Fibroblast of villous mesenchyme (primary cell): Measurements from ENCODE around the gene PALM. TPM values are rescaled to one million over a fixed set of nuclear protein-coding genes. Genes with fewer than 3 reads are reported as not detected.

ENCODE experiments used
- DNase-seq: peaks from one replicate; pipeline ENCODE4 v3.0.0-alpha.2; 2010; ENCODE audit warnings: low read depth
- H3K4me3 ChIP-seq: 2 replicates; pipeline ENCODE4 v1.5.1; 2011; ENCODE audit warnings: low read depth, mild to moderate bottlenecking, low read length
- total RNA-seq: library from RNA; depleted of rRNA; stranded (reverse); fragments of >200 nt; gene quantifications from 2 replicates; pipeline ENCODE4 v1.2.3, GENCODE V29; 2012
- TF ChIP-seq, protein P1 (sequence below): IDR thresholded peaks from 2 replicates; pipeline ENCODE4 v1.5.1; 2012; ENCODE audit warnings: low read depth, mild to moderate bottlenecking, low read length; ENCODE audit not compliant: insufficient read depth

PALM gene
- total RNA-seq, 1 donor, result 1.7 TPM

DNA sequence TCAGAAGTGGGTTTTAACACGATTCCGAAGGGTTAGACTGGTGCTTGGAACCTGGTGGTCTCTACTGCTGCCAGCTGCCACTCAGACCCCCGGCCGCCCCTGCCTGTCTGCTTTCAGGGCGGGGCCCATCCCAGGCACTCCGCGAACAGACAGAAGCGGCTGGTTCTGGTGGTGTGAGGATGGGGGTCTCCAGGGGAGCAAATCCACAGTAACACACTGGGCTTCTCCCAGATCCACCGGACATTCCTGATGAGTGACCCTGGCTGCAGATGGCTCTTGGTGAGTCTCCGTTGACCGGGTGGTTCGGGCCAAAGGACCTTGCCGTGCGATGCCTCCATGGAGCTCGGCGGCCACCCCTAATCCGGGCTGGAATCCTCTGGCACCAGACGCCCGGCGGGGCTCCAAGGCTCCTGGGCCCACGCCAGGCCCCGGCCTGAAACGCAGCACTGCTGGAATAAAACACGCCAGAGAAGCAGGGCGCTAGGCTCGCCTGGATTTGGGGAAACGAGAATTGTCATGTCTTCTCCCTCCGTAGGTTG, 86.4 kb downstream of the PALM start:
- no peak for DNase-seq
- no peak overlapping the region for H3K4me3 ChIP-seq
- TF ChIP-seq, protein P1, sequence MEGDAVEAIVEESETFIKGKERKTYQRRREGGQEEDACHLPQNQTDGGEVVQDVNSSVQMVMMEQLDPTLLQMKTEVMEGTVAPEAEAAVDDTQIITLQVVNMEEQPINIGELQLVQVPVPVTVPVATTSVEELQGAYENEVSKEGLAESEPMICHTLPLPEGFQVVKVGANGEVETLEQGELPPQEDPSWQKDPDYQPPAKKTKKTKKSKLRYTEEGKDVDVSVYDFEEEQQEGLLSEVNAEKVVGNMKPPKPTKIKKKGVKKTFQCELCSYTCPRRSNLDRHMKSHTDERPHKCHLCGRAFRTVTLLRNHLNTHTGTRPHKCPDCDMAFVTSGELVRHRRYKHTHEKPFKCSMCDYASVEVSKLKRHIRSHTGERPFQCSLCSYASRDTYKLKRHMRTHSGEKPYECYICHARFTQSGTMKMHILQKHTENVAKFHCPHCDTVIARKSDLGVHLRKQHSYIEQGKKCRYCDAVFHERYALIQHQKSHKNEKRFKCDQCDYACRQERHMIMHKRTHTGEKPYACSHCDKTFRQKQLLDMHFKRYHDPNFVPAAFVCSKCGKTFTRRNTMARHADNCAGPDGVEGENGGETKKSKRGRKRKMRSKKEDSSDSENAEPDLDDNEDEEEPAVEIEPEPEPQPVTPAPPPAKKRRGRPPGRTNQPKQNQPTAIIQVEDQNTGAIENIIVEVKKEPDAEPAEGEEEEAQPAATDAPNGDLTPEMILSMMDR, result no peak

DNA sequence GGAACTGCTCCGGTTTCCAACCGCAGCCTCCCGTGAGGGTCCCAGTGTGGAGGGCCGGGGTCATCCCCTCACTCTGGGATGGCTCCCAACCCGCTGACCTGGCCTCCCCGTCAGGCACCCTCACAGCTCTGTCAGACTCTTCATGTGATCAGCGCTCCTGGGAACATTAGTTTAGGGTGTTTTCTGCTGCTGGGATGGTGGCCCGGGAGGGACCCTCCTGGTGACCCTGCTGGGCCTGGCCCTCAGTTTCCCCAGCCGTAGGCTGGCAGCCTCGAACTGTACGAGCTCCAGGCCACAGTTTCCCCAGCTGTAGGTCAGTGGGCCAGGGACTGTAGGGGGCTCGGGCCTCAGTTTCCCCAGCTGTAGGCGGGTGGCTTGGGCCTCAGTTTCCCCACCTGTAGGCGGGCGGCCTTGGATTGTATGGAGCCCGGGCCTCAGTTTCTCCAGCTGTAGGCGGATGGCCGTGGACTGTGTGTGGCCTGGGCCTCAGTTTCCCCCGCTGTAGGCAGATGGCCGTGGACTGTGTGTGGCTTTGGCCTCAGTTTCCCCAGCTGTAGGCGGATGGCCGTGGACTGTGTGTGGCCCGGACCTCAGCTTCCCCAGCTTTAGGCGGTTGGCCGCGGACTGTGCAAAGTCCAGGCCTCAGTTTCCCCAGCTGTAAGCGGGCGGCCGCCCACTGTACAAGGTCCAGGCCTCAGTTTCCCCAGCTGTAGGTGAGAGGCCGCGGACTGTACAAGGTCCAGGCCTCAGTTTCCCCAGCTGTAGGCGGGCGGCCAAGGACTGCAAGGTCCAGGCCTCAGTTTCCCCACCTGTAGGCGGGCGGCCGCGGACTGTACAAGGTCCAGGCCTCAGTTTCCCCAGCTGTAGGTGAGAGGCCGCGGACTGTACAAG, 87.2 kb downstream of the PALM start:
- TF ChIP-seq, protein P1, result no peak
- DNase-seq, result no peak
- H3K4me3 ChIP-seq, result peak overlapping the region; percentile 64

DNA sequence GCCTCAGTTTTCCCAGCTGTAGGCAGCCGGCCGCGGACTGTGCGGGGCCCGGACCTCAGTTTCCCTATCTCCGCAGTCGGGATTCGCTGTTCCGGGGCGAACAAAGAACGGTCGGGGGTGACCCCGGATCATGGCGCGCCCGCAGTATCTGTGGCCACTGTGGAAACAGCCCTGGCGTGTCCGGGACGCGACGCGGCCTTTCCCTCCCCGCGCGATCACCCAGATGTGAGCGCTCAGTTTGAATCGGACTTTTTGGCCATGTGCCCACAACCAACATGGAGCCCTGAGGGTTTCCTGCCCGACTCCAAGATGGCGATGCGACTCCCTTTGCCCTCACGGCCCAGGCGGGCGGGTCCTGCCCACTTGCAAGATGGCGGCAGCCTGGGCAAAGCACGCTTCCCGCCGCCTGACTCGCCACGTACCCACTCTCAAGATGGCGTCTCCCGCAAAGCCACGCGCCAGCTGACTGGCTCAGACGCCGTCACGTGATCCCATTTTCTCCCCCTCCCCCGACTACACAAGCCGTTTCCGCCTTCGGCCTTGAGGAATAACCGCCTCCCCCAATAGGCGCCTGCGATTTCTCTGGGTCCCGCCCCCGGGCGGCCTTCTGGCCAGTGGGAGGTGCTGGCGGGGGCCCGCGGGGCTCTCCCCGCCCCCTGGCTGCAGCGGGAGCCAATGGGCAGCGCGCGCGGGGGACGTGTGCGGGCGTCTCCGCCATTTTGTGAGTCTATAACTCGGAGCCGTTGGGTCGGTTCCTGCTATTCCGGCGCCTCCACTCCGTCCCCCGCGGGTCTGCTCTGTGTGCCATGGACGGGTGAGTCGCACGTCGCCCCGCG, 88.2 kb downstream of the PALM start, which contains the start of gene PTBP1:
Gene PTBP1, plus strand, starts transcription at position 761 of the 836 bp plus-strand sequence. Its CDS starts 46 bp downstream, at position 807.
- peak; percentile 100 for DNase-seq
- H3K4me3 ChIP-seq, result peak within 1 kb of the TSS; percentile 91
- TF ChIP-seq, protein P1, result peak; percentile 10

Other genes with a start within 250 kb of the PALM start
- 0.32 and 0.43 TPM in 2 replicates for gene SHC2, start 247.9 kb upstream of the PALM start, total RNA-seq
- gene MADCAM1, start 212.4 kb upstream of the PALM start, total RNA-seq, result under 0.01 TPM in 2 replicates
- gene TPGS1, start 201.4 kb upstream of the PALM start, total RNA-seq, result 16.8 and 29.3 TPM in 2 replicates
- gene CDC34, start 177.2 kb upstream of the PALM start, total RNA-seq, result 52.2 and 53.1 TPM in 2 replicates
- gene GZMM, start 164.9 kb upstream of the PALM start, total RNA-seq, result 0.32 and 0.43 TPM in 2 replicates
- 191 and 207 TPM in 2 replicates for gene BSG, start 136.3 kb upstream of the PALM start, total RNA-seq
- 0.32 and 0.86 TPM in 2 replicates for gene HCN2, start 119.1 kb upstream of the PALM start, total RNA-seq
- gene POLRMT, start 75.4 kb upstream of the PALM start, total RNA-seq, result 23.2 and 25.5 TPM in 2 replicates
- not detected in 2 replicates for gene FGF22, start 69.1 kb upstream of the PALM start, total RNA-seq
- gene RNF126, start 45.7 kb upstream of the PALM start, total RNA-seq, result 30.7 and 50.3 TPM in 2 replicates
- 49.2 and 83.1 TPM in 2 replicates for gene FSTL3, start 32.5 kb upstream of the PALM start, total RNA-seq
- not detected in 2 replicates for gene PRSS57, start 13.5 kb upstream of the PALM start, total RNA-seq
- under 0.01 and 0.43 TPM in 2 replicates for gene MISP, start 42.2 kb downstream of the PALM start, total RNA-seq
- 117 and 129 TPM in 2 replicates for gene PTBP1, start 88.5 kb downstream of the PALM start, total RNA-seq
- under 0.01 and 0.86 TPM in 2 replicates for gene PLPPR3, start 113.0 kb downstream of the PALM start, total RNA-seq
- not detected in 2 replicates for gene AZU1, start 118.9 kb downstream of the PALM start, total RNA-seq
- not detected in 2 replicates for gene PRTN3, start 132.1 kb downstream of the PALM start, total RNA-seq
- not detected in 2 replicates for gene ELANE, start 143.4 kb downstream of the PALM start, total RNA-seq
- gene CFD, start 150.7 kb downstream of the PALM start, total RNA-seq, result 3.9 TPM in 2 replicates
- gene MED16, start 184.3 kb downstream of the PALM start, total RNA-seq, result 26.8 and 30.0 TPM in 2 replicates
- gene RNU6-9, start 184.5 kb downstream of the PALM start, total RNA-seq, result not detected in 2 replicates
- 26.3 and 31.6 TPM in 2 replicates for gene R3HDM4, start 204.3 kb downstream of the PALM start, total RNA-seq
- not detected in 2 replicates for gene KISS1R, start 208.4 kb downstream of the PALM start, total RNA-seq
- 39.3 and 45.8 TPM in 2 replicates for gene ARID3A, start 217.1 kb downstream of the PALM start, total RNA-seq